Endothelial cell of umbilical vein (primary cell): ENCODE data around the gene GALNT8. TPM values are rescaled to one million over a fixed set of nuclear protein-coding genes. Genes with fewer than 3 reads are reported as not detected.

Experiments used
- BruUV-seq: library from RNA; stranded (reverse); fragments of 400-500 nt; replicated peaks from 2 replicates; lab custom pipeline; 2021; lab: Mats Ljungman, UMichigan
- CTCF ChIA-PET: fragments of 300-600, 350-600 bp; sonication (Branson Sonifier 250); formaldehyde crosslinking; loops from one replicate; lab custom pipeline; 2021; ENCODE audit warnings: antibody characterized with exemption, inconsistent platforms; lab: Charles Lee
- POLR2A ChIA-PET: fragments of 300-600, 350-600 bp; sonication (Branson Sonifier 250); formaldehyde crosslinking; loops from one replicate; lab custom pipeline; 2021; ENCODE audit warnings: antibody characterized with exemption, inconsistent platforms; lab: Charles Lee
- DNase-seq: peaks from one replicate; pipeline ENCODE4 v3.0.0-alpha.2; 2011; ENCODE audit warnings: low read depth, low spot score
- FAIRE-seq: peaks from 2 replicates; lab custom pipeline; 2011; peaks lifted over from hg19 to GRCh38; lab: Jason Lieb, UNC
- H2AFZ ChIP-seq: 2 replicates; pipeline ENCODE4 v1.6.0; 2012; ENCODE audit warnings: low read depth, low read length, control low read depth, inconsistent platforms
- H3K27ac ChIP-seq: 2 replicates; pipeline ENCODE4 v1.5.1; 2011; ENCODE audit warnings: low read depth, mild to moderate bottlenecking, control low read depth, low read length, moderate library complexity; ENCODE audit not compliant: insufficient read depth
- H3K27me3 ChIP-seq, 2 experiments: 2 replicates each; pipeline versions ENCODE4 v1.6.0 to v1.6.1; 2011; ENCODE audit warnings: low read length in 2 of 2, mixed read lengths in 1 of 2; ENCODE audit not compliant: control insufficient read depth in 2 of 2, insufficient read depth in 2 of 2
- H3K36me3 ChIP-seq, 2 experiments: 2 replicates in 1 of 2; 3 replicates in 1 of 2; pipeline ENCODE4 v1.5.1; 2011; ENCODE audit warnings: low read length in 2 of 2, mild to moderate bottlenecking in 1 of 2, moderate library complexity in 1 of 2; ENCODE audit not compliant: control insufficient read depth in 2 of 2, insufficient read depth in 2 of 2; ENCODE audit errors: extremely low read depth in 1 of 2
- H3K4me1 ChIP-seq: 3 replicates; pipeline ENCODE4 v1.5.1; 2011; ENCODE audit warnings: mild to moderate bottlenecking, low read length; ENCODE audit not compliant: control insufficient read depth, insufficient read depth; ENCODE audit errors: extremely low read depth
- H3K4me2 ChIP-seq: 2 replicates; pipeline ENCODE4 v1.6.1; 2011; ENCODE audit warnings: low read length, control low read depth, mixed read lengths; ENCODE audit not compliant: insufficient read depth
- H3K4me3 ChIP-seq, 3 experiments: fragments of 200-600 bp in 1 of 3; sonication (generic), shearing (Covaris generic) in 1 of 3; replicated peaks in 1 of 3; 2 replicates each; pipeline ENCODE4 v1.5.1; 2011 to 2016; ENCODE audit warnings: control low read depth in 3 of 3, low read length in 3 of 3, mild to moderate bottlenecking in 2 of 3, inconsistent platforms in 1 of 3, low read depth in 1 of 3, moderate library complexity in 1 of 3; ENCODE audit not compliant: insufficient read depth in 1 of 3
- H3K79me2 ChIP-seq: 2 replicates; pipeline ENCODE4 v1.6.0; 2012; ENCODE audit warnings: low read length, inconsistent platforms; ENCODE audit not compliant: control insufficient read depth, insufficient read depth
- H3K9ac ChIP-seq: replicated peaks from 2 replicates; pipeline ENCODE3; 2011; ENCODE audit warnings: low read length, control low read depth; ENCODE audit not compliant: insufficient read depth; ENCODE audit errors: extremely low read depth
- H3K9me1 ChIP-seq: replicated peaks from 3 replicates; pipeline ENCODE4 v1.6.0; 2011; ENCODE audit warnings: mild to moderate bottlenecking, low read length; ENCODE audit not compliant: control insufficient read depth, insufficient read depth; ENCODE audit errors: extremely low read depth
- H3K9me3 ChIP-seq: replicated peaks from 2 replicates; pipeline ENCODE4 v1.5.1; 2012; ENCODE audit warnings: low read length, inconsistent platforms; ENCODE audit not compliant: control insufficient read depth, insufficient read depth
- H4K20me1 ChIP-seq: replicated peaks from 2 replicates; pipeline ENCODE3; 2011; ENCODE audit warnings: mild to moderate bottlenecking, low read length; ENCODE audit not compliant: control insufficient read depth, insufficient read depth; ENCODE audit errors: extremely low read depth
- MAX ChIP-seq: IDR thresholded peaks from 2 replicates; pipeline ENCODE4 v1.6.1; 2011; ENCODE audit not compliant: insufficient read depth, insufficient read length
- MYC ChIP-seq: IDR thresholded peaks from one replicate; pipeline ENCODE4 v1.6.1; 2011; ENCODE audit warnings: mild to moderate bottlenecking, low read depth, low read length
- dilution Hi-C: fragments of 300-500 bp; cut with MboI; formaldehyde crosslinking; loops from one replicate; pipeline ENCODE4 v1.15.0; 2019; ENCODE audit warnings: low sequenced_read_pairs; ENCODE audit not compliant: extremely low pct_ligation_motif_present
- intact Hi-C: fragments of 100-400 bp; cut with micrococcal nuclease; formaldehyde crosslinking; loops from one replicate; pipeline ENCODE4 v1.10.0; 2022
- polyA plus RNA-seq, 4 experiments: library from polyadenylated mRNA; depleted of rRNA in 3 of 4; stranded (reverse) in 3 of 4; unstranded in 1 of 4; fragments of >200 nt; gene quantifications; 2 replicates each; pipeline versions ENCODE4 v1.2.1 to v1.2.3, GENCODE V29; 2011 to 2012; ENCODE audit warnings: missing spikeins in 1 of 4
- total RNA-seq: library from RNA; stranded (reverse); gene quantifications from 2 replicates; pipeline ENCODE4 v1.2.3, GENCODE V29; 2021

Gene GALNT8
- total and polyA plus RNA-seq, 2 donors (not counting 3 experiments of a cell fraction or from before 2014, with no cell fraction given) = 0.03 to 0.09 TPM

- ChIA-PET CTCF (interaction anchor here (1.4 to 1.9 kb wide), 2 partner anchors 41 to 43 kb away, joined by 6 to 9 read pairs; no protein-coding TSS in a partner anchor), POLR2A (no interaction called here)
- dilution Hi-C loops (no loop called here), intact Hi-C loops (no loop called here)
- DNase-seq = no peak
- Histone ChIP-seq H3K9me3 (no peaks in the 10 kb centered on the region), H3K36me3 (no peaks in the 10 kb centered on the region), H3K4me1 (no peaks in the 10 kb centered on the region), H3K4me3 (no peak overlapping the region), H3K9ac (no peak overlapping the region), H3K79me2 (no peaks in the 10 kb centered on the region), H3K9me1 (no peaks in the 10 kb centered on the region), H3K4me2 (no peak overlapping the region), H3K27me3 (peaks cover 10 to 18% of the 10 kb centered on the region in 2 experiments), H4K20me1 (no peaks in the 10 kb centered on the region), H2AFZ (no peak overlapping the region), H3K27ac (no peak overlapping the region)
- no peak for FAIRE-seq
- no TSS peak for BruUV-seq
- TF ChIP-seq MAX = no peak
Measured at GRCh38 chr12:4814485-4814884, 94.3 kb downstream of the GALNT8 start.

GRCh38 chr12:4816744-4817525 is 96.7 kb downstream of the GALNT8 start:
- Histone ChIP-seq H3K79me2 (no peaks in the 10 kb centered on the region), H4K20me1 (no peaks in the 10 kb centered on the region), H3K36me3 (no peaks in the 10 kb centered on the region), H3K9me1 (no peaks in the 10 kb centered on the region), H3K4me3 (no peak overlapping the region), H3K27me3 (peaks cover 0 to 6% of the 10 kb centered on the region in 2 experiments), H2AFZ (no peak overlapping the region), H3K4me2 (no peak overlapping the region), H3K27ac (no peak overlapping the region), H3K4me1 (no peaks in the 10 kb centered on the region), H3K9ac (no peak overlapping the region), H3K9me3 (no peaks in the 10 kb centered on the region)
- no TSS peak for BruUV-seq
- dilution Hi-C loops = no loop called here
- DNase-seq (no peak), FAIRE-seq (no peak)
- intact Hi-C loops = no loop called here
- ChIA-PET CTCF (no interaction called here), POLR2A (no interaction called here)
- TF ChIP-seq MYC = no peak
